ENCODE results near the gene TSR2.
"Not testable (repeated sequence)": the region's sequence is repeated elsewhere in the genome, so short reads cannot be mapped to it uniquely, and the experiment has no call there.

TSR2 gene

GRCh38 chrX:54473993-54474859 is 34.0 kb downstream of the TSR2 start:
- DNase-seq (ENCODE audit: low read depth, low spot score), result no peak

GRCh38 chrX:54479136-54480111 is 39.2 kb downstream of the TSR2 start:
- no peak for DNase-seq (ENCODE audit: low read depth, low spot score)

- no peak for DNase-seq (ENCODE audit: low read depth, low spot score)
These were observed 42.8 kb downstream of the TSR2 start for GRCh38 chrX:54482839-54483593.

- DNase-seq (ENCODE audit: low read depth, low spot score), result no peak
These were observed 43.7 kb downstream of the TSR2 start for GRCh38 chrX:54483946-54484345.

GRCh38 chrX:54484666-54485065 is 44.5 kb downstream of the TSR2 start:
- no peak for DNase-seq (ENCODE audit: low read depth, low spot score)

GRCh38 chrX:54489819-54490218 is 49.6 kb downstream of the TSR2 start:
- DNase-seq (ENCODE audit: low read depth, low spot score), result not testable (repeated sequence)

- no peak for DNase-seq (ENCODE audit: low read depth, low spot score)
These were observed 52.1 kb downstream of the TSR2 start for GRCh38 chrX:54492340-54492739.

- DNase-seq (ENCODE audit: low read depth, low spot score), result no peak
These were observed 54.2 kb downstream of the TSR2 start for GRCh38 chrX:54494166-54494988.
